Placental epithelial cell (primary cell): Measurements from ENCODE around the gene CHMP4B. TPM values are rescaled to one million over a fixed set of nuclear protein-coding genes. Genes with fewer than 3 reads are reported as not detected.

Experiments
- total RNA-seq: library from RNA; depleted of rRNA; stranded (reverse); fragments of >200 nt; gene quantifications from 2 replicates; pipeline ENCODE4 v1.2.3, GENCODE V29; 2012

Gene CHMP4B, protein sequence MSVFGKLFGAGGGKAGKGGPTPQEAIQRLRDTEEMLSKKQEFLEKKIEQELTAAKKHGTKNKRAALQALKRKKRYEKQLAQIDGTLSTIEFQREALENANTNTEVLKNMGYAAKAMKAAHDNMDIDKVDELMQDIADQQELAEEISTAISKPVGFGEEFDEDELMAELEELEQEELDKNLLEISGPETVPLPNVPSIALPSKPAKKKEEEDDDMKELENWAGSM
- 33.3 and 40.8 TPM in 2 replicates for total RNA-seq

DNA sequence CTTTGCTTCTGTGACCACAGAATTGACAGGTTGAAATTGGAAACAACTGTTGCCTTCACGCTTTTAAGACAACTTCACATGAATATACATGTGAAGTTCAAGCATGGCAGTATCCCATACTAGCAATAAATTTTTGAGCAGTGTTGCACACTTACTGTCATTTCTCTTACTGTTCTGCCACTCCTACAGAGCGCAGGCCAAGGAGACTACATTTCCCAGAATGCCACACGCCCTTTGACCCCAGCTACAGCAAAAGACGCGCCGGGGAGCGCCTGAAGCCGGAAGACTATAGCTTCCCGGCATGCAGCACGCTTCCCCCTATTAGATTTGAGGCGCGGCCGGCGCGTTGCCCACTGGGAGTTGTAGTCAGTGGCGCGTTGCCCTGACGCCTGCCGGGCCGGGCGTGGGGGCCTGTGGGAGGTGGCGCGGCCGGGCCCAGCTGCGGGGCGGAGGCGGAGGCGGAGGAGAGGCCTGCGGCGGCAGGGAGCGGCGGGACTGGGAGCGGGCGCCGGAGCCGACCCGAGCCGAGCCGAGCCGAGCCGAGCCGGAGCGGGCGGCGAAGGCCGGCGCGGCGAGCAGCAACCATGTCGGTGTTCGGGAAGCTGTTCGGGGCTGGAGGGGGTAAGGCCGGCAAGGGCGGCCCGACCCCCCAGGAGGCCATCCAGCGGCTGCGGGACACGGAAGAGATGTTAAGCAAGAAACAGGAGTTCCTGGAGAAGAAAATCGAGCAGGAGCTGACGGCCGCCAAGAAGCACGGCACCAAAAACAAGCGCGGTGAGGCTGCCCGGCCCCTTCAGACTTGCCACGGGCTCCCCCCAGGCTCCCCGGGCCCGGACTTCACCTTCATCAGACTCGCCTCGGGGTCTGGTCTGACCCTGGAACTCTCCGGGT lies at the start of gene CHMP4B:
TSS of gene CHMP4B (plus strand) at position 464 of the 891 bp plus-strand sequence. CDS start at position 585, 121 bp downstream.

Other genes with a start within 250 kb of the CHMP4B start
- 0.33 and 0.39 TPM in 2 replicates for gene C20orf144, start 149.0 kb upstream of the CHMP4B start, total RNA-seq
- gene ACTL10, start 144.4 kb upstream of the CHMP4B start, total RNA-seq: 6.0 and 7.1 TPM in 2 replicates
- gene NECAB3, start 136.9 kb upstream of the CHMP4B start, total RNA-seq: 24.1 and 48.3 TPM in 2 replicates
- 4.7 and 5.6 TPM in 2 replicates for gene E2F1, start 125.0 kb upstream of the CHMP4B start, total RNA-seq
- 5.9 and 11.0 TPM in 2 replicates for gene PXMP4, start 91.0 kb upstream of the CHMP4B start, total RNA-seq
- gene ZNF341, start 79.4 kb upstream of the CHMP4B start, total RNA-seq: 2.5 and 3.5 TPM in 2 replicates
- gene RALY, start 182.6 kb downstream of the CHMP4B start, total RNA-seq: 74.2 and 77.9 TPM in 2 replicates